Naive thymus-derived CD4-positive, alpha-beta T cell (primary cell): ENCODE data around the gene FAM83E. TPM values are rescaled to one million over a fixed set of nuclear protein-coding genes. Genes with fewer than 3 reads are reported as not detected.
A peak's percentile ranks its signal among the peaks of the same experiment; 100 is the strongest.

Experiments
- ATAC-seq: fragments of 150-1000 bp; cut with Tn5 transposase; 2 replicates; pipeline ENCODE4 v1.10.0; 2021; ENCODE audit warnings: mild to moderate bottlenecking, moderate library complexity
- CTCF ChIA-PET: fragments of 350-600 bp; sonication (Branson Sonifier 250); formaldehyde crosslinking; loops from one replicate; lab custom pipeline; 2021; ENCODE audit warnings: antibody characterized with exemption; lab: Charles Lee
- POLR2A ChIA-PET: fragments of 350-600 bp; sonication (Branson Sonifier 250); formaldehyde crosslinking; loops from one replicate; lab custom pipeline; 2021; ENCODE audit warnings: antibody characterized with exemption, inconsistent platforms; lab: Charles Lee
- DNase-seq, 9 donors: peaks; one replicate each; pipeline versions ENCODE4 v3.0.0 to v3.0.0-alpha.2; 2020 to 2022; ENCODE audit warnings: mixed read lengths in 1 of 9
- H3K27ac ChIP-seq: one replicate; pipeline ENCODE4 v1.7.0; 2013; ENCODE audit warnings: mild to moderate bottlenecking, low read depth, low read length, moderate library complexity
- H3K27me3 ChIP-seq, 2 donors: one replicate each; pipeline ENCODE4 v1.7.0; 2013; ENCODE audit warnings: low read length in 2 of 2, mild to moderate bottlenecking in 2 of 2, moderate library complexity in 2 of 2; ENCODE audit not compliant: control insufficient read depth in 2 of 2, insufficient read depth in 2 of 2
- H3K36me3 ChIP-seq, 3 experiments: 1 replicate in 2 of 3; 2 replicates in 1 of 3; pipeline ENCODE4 v1.7.0; 2013; ENCODE audit warnings: low read length in 3 of 3, mild to moderate bottlenecking in 3 of 3, moderate library complexity in 1 of 3; ENCODE audit not compliant: insufficient read depth in 3 of 3, control insufficient read depth in 2 of 3
- H3K4me1 ChIP-seq, 2 donors: one replicate each; pipeline ENCODE4 v1.7.0; 2013; ENCODE audit warnings: low read length in 2 of 2, mild to moderate bottlenecking in 2 of 2, moderate library complexity in 1 of 2; ENCODE audit not compliant: control insufficient read depth in 2 of 2, insufficient read depth in 2 of 2
- H3K4me3 ChIP-seq: 2 replicates; pipeline ENCODE4 v1.7.0; 2013; ENCODE audit warnings: mild to moderate bottlenecking, low read length
- H3K9me3 ChIP-seq, 3 experiments: 1 replicate in 2 of 3; 2 replicates in 1 of 3; pipeline ENCODE4 v1.7.0; 2013; ENCODE audit warnings: low read length in 3 of 3; ENCODE audit not compliant: control insufficient read depth in 2 of 3
- H3K27ac Mint-ChIP-seq, 9 donors: one replicate each; pipeline ENCODE4 v1.8.0; 2020 to 2022; ENCODE audit warnings: mixed read lengths in 9 of 9, mild to moderate bottlenecking in 8 of 9, moderate library complexity in 5 of 9, inconsistent platforms in 2 of 9
- H3K27me3 Mint-ChIP-seq, 5 donors: one replicate each; pipeline ENCODE4 v1.8.0; 2021 to 2022; ENCODE audit warnings: mixed read lengths in 5 of 5, mild to moderate bottlenecking in 1 of 5
- H3K36me3 Mint-ChIP-seq, 5 donors: one replicate each; pipeline ENCODE4 v1.8.0; 2020 to 2022; ENCODE audit warnings: mixed read lengths in 5 of 5, mild to moderate bottlenecking in 3 of 5, inconsistent platforms in 1 of 5
- H3K4me1 Mint-ChIP-seq, 7 donors: one replicate each; pipeline ENCODE4 v1.8.0; 2020 to 2022; ENCODE audit warnings: mixed read lengths in 7 of 7, mild to moderate bottlenecking in 3 of 7, inconsistent platforms in 1 of 7
- H3K4me3 Mint-ChIP-seq, 10 donors: one replicate each; pipeline ENCODE4 v1.8.0; 2020 to 2022; ENCODE audit warnings: mild to moderate bottlenecking in 10 of 10, mixed read lengths in 10 of 10, moderate library complexity in 6 of 10, inconsistent platforms in 2 of 10
- H3K9me3 Mint-ChIP-seq, 11 donors: one replicate each; pipeline ENCODE4 v1.8.0; 2020 to 2022; ENCODE audit warnings: mixed read lengths in 11 of 11, mild to moderate bottlenecking in 4 of 11, inconsistent platforms in 1 of 11, moderate library complexity in 1 of 11
- intact Hi-C, 2 donors: fragments of 100-400 bp; cut with micrococcal nuclease; formaldehyde crosslinking; loops; one replicate each; pipeline ENCODE4 v1.15.1; 2023
- polyA plus RNA-seq, 2 donors: library from polyadenylated mRNA; unstranded; fragments of 300-500 nt; fragmentation: Illumina TruSeq; gene quantifications; one replicate each; pipeline ENCODE4 v1.2.3, GENCODE V29; 2021
- total RNA-seq, 6 experiments: library from RNA in 5 of 6; stranded (reverse) in 5 of 6; gene quantifications; 1 replicate in 5 of 6; 2 replicates in 1 of 6; pipeline ENCODE4 v1.2.3 and lab custom pipeline; 2021 to 2026

FAM83E gene
- total and polyA plus RNA-seq, 7 experiments from 2014 or later = 0.66 to 3.7 (median 2.4) TPM; not detected in 2

DNA sequence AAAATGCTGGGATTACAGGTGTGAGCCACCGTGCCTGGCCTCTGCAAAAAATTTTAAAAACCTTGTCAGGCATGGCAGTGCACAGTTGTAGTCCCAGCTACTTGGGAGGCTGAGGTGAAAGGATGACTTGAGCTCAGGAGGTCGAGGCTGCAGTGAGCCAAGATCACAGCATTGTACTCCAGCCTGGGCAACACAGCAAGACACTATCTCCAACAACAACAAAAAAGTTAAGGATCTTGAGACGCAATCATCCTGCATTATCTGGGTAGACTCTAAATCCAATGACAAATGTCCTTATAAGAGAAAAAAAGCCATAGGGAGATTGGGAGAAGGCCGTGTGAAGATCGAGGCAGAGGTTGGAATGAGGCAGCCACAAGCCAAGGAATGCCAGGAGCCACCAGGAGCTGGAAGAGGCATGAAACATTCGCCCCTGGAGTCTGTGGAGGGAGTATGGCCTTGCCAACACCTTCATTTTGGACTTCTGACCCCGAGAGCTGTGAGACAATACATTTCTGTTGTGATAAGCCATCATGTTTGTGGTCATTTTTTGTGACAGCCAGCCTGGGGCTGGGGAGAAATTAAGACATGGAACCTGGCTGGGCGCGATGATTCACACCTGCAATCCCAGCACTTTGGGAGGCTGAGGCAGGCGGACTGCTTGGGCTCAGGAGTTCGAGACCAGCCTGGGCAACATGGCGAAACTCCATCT, 36.3 kb upstream of the FAM83E start:
- H3K27ac ChIP-seq = no peak overlapping the region
- H3K9me3 ChIP-seq = no peaks in the 10 kb centered on the region
- ATAC-seq (no peak), DNase-seq (no peak)
- no peaks in the 10 kb centered on the region for H3K36me3 Mint-ChIP-seq
- no peaks in the 10 kb centered on the region for H3K9me3 Mint-ChIP-seq
- no peak overlapping the region for H3K4me3 ChIP-seq
- H3K27me3 ChIP-seq = no peaks in the 10 kb centered on the region
- H3K36me3 ChIP-seq = no peaks in the 10 kb centered on the region
- ChIA-PET CTCF (interaction anchor here (0.6 to 2.0 kb wide), 5 partner anchors 10 to 369 kb away, joined by 3 to 6 read pairs (median 3); no protein-coding TSS in a partner anchor), POLR2A (interaction anchor here (0.6 to 1.2 kb wide), 2 partner anchors 74 to 228 kb away, joined by 4 to 7 read pairs; no protein-coding TSS in a partner anchor)
- H3K4me1 Mint-ChIP-seq = peaks cover 16 to 49% (median 31%) of the 10 kb centered on the region in 7 donors
- intact Hi-C loops = no loop called here
- peaks cover 0 to 3% (median 0%) of the 10 kb centered on the region in 5 donors for H3K27me3 Mint-ChIP-seq
- peak overlapping the region in 7 of 9 donors; percentile 27 to 89 (median 64) for H3K27ac Mint-ChIP-seq
- H3K4me3 Mint-ChIP-seq = peak overlapping the region in 1 of 10 donors; percentile 17
- peaks cover 6 to 15% of the 10 kb centered on the region in 2 donors for H3K4me1 ChIP-seq

DNA sequence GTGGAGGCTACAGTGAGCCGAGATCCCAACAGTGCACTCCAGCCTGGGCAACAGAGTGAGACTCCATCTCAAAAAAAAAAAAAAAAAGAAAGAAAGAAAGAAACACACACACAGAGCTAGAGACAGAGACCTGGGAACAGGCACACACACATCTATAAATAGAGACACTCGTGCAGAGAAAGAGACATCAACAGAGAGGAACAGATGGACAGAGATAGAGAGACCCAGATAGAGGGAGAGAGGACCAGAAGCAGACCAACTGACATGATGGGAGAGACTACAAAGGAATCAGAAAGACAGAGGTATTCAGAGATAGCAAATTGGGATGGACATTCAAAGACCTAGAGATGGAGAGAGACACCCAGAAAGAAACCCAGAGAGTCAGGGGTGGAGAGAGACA, 33.3 kb upstream of the FAM83E start:
- Histone ChIP-seq H3K27me3 (no peaks in the 10 kb centered on the region), H3K4me3 (no peak overlapping the region), H3K27ac (peak overlapping the region; percentile 18), H3K9me3 (no peaks in the 10 kb centered on the region), H3K36me3 (no peaks in the 10 kb centered on the region), H3K4me1 (peaks cover 21% of the 10 kb centered on the region in 2 donors)
- Mint-ChIP-seq H3K4me3 (peak overlapping the region in 8 of 10 donors; percentile 1 to 68 (median 58)), H3K36me3 (no peaks in the 10 kb centered on the region), H3K27ac (peak overlapping the region; percentile 77 to 97 (median 93)), H3K9me3 (no peaks in the 10 kb centered on the region), H3K27me3 (peaks cover 0 to 3% (median 0%) of the 10 kb centered on the region in 5 donors), H3K4me1 (peaks cover 29 to 58% (median 43%) of the 10 kb centered on the region in 7 donors)
- ChIA-PET CTCF (interaction anchor here (0.6 to 0.9 kb wide), 2 partner anchors 13 to 322 kb away, joined by 3 read pairs; no protein-coding TSS in a partner anchor), POLR2A (interaction anchor here (1.2 kb wide), 2 partner anchors 48 to 76 kb away, joined by 3 to 4 read pairs; partner anchors contain the start of gene FUT2)
- DNase-seq (no peak), ATAC-seq (no peak)
- intact Hi-C loops = loop anchor here (5.0 kb wide), 2 partner anchors 319 to 439 kb away; partner anchors contain the start of genes FTL (in 1 of the 2) and SNRNP70 (in 1 of the 2)

DNA sequence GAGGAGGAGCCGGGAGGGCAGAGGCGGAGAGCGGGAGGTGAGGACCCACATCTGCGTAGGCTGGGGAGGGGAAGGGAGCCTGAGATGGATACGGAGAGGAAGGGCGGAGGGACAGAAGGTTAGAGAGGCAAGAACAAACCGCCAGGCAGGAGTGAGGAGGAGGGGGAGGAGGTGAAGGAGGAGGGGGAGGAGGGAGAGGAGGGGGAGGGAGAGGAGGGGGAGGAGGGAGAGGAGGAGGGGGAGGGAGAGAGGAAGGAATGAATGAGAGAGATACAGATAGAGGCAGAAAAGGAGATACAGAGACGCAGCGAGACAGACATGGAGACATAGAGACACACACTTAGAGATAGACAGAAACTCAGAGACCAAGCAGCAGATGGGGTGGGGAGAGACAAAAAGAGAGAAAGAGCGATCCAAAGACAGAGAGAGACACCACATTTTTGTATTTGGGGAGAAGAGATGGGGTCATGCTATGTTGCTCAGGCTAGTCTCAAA, 31.9 kb upstream of the FAM83E start:
- ChIA-PET POLR2A (interaction anchor here (0.5 to 3.0 kb wide), 10 partner anchors 10 to 317 kb away, joined by 3 to 36 read pairs (median 8); partner anchors contain the start of genes DBP, RASIP1, RPL18 and SPHK2), CTCF (interaction anchor here (0.6 to 2.2 kb wide), 8 partner anchors 9 to 218 kb away, joined by 3 to 43 read pairs (median 6); no protein-coding TSS in a partner anchor)
- peak overlapping the region; percentile 30 to 99 (median 68) for H3K4me3 Mint-ChIP-seq
- Histone ChIP-seq H3K4me3 (peak overlapping the region; percentile 94), H3K27ac (peak overlapping the region; percentile 79), H3K9me3 (no peaks in the 10 kb centered on the region), H3K4me1 (peaks cover 21% of the 10 kb centered on the region in 2 donors), H3K27me3 (no peaks in the 10 kb centered on the region), H3K36me3 (no peaks in the 10 kb centered on the region)
- peaks cover 0 to 5% (median 0%) of the 10 kb centered on the region in 5 donors for H3K27me3 Mint-ChIP-seq
- intact Hi-C loops = loop anchor here (1.0 to 5.0 kb wide), 19 partner anchors 8 to 441 kb away; partner anchors contain the start of genes FTL (in 2 of the 2), RPL18 (in 1 of the 2), SNRNP70 (in 1 of the 2) and SPHK2 (in 1 of the 2)
- H3K9me3 Mint-ChIP-seq = no peaks in the 10 kb centered on the region
- DNase-seq (no peak), ATAC-seq (no peak)
- H3K36me3 Mint-ChIP-seq = no peaks in the 10 kb centered on the region
- H3K4me1 Mint-ChIP-seq = peaks cover 25 to 58% (median 43%) of the 10 kb centered on the region in 7 donors
- peak overlapping the region; percentile 80 to 97 (median 94) for H3K27ac Mint-ChIP-seq

DNA sequence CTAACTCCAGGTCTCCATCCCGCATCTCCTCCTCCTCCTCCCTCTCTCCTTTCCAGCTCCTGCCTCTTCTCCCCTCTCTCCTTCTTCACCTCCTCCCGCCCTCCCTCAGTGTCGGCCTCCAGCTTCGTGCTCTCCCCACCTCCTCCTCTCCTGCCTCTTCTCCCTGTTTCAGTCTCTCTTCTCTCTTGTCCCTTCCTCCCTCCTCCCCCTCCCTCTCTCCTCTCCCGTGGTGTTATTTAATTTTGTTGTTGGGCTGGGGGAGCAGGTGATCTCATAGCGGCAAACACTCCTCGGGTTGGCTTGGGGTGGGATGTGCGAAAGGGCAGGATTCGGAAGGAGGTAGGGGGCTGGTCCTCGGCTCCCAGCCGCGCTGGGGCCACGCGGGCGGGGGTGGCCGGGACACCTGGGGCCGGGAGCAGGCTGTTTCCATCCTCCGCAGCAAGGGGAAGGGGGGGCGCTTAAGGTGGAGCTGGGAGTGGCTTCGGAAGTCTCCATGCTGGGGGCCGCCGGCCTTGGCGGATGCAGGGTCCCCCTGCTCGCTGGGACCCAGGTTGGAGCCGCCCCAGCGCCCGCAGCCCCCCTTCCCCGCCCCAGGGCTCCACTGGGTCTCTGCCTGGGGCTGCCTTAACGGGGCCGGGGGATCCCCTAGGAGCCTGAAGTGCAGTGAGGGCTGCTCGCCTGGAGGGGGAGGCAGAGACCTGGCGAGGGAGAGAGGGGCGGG, 31.3 kb upstream of the FAM83E start, which contains the start of gene CA11:
TSS of gene CA11 (minus strand) at position 187 of the 721 bp plus-strand sequence. CDS start 555 bp downstream, outside the sequence.
- DNase-seq (peak; percentile 89 to 97 (median 93)), ATAC-seq (peak; percentile 94)
- H3K4me1 Mint-ChIP-seq = peaks cover 25 to 60% (median 44%) of the 10 kb centered on the region in 7 donors
- H3K36me3 Mint-ChIP-seq = no peaks in the 10 kb centered on the region
- intact Hi-C loops = loop anchor here (1.0 to 5.0 kb wide), 19 partner anchors 8 to 441 kb away; partner anchors contain the start of genes FTL (in 2 of the 2), RPL18 (in 1 of the 2), SNRNP70 (in 1 of the 2) and SPHK2 (in 1 of the 2)
- H3K27ac Mint-ChIP-seq = peak within 1 kb of the TSS; percentile 87 to 98 (median 94)
- Histone ChIP-seq H3K4me3 (peak within 1 kb of the TSS; percentile 94), H3K4me1 (peaks cover 21% of the 10 kb centered on the region in 2 donors), H3K36me3 (no peaks in the 10 kb centered on the region), H3K9me3 (no peaks in the 10 kb centered on the region), H3K27ac (peak within 1 kb of the TSS; percentile 79), H3K27me3 (no peaks in the 10 kb centered on the region)
- POLR2A ChIA-PET = interaction anchor here (0.5 to 3.0 kb wide), 19 partner anchors 9 to 1379 kb away, joined by 3 to 36 read pairs (median 4); partner anchors contain the start of genes DBP, GYS1, RASIP1 and RPL18
- H3K27me3 Mint-ChIP-seq = peaks cover 0 to 8% (median 0%) of the 10 kb centered on the region in 5 donors
- CTCF ChIA-PET = interaction anchor here (0.6 to 2.2 kb wide), 15 partner anchors 8 to 218 kb away, joined by 3 to 43 read pairs (median 5); partner anchors contain the start of genes DBP, RPL18 and SPHK2
- peak within 1 kb of the TSS; percentile 86 to 99 (median 94) for H3K4me3 Mint-ChIP-seq
- H3K9me3 Mint-ChIP-seq = no peaks in the 10 kb centered on the region

DNA sequence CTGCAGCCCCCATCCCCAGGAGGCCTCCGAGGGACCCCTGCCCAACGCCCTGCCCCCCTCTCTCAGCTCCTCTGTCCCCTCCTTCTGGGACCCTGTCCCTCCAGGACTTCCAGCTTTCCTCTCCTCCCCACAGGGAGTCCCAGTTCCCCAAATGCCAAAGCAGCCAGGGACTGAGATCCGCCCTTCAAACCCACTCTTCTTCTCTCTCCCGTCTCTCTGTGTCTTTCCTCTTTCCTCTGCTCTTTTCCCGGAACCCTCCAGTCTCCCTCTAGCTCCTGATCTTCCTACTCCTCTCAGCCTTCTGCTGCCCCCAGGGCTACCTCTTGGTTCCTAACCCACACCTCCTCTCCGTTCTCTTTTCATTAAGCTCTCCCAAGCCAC, 30.7 kb upstream of the FAM83E start:
- Mint-ChIP-seq H3K27me3 (peaks cover 0 to 8% (median 0%) of the 10 kb centered on the region in 5 donors), H3K4me1 (peaks cover 24 to 57% (median 41%) of the 10 kb centered on the region in 7 donors), H3K9me3 (no peaks in the 10 kb centered on the region), H3K4me3 (peak overlapping the region; percentile 86 to 99 (median 94)), H3K36me3 (no peaks in the 10 kb centered on the region), H3K27ac (peak overlapping the region; percentile 81 to 98 (median 94))
- Histone ChIP-seq H3K9me3 (no peaks in the 10 kb centered on the region), H3K27me3 (no peaks in the 10 kb centered on the region), H3K36me3 (no peaks in the 10 kb centered on the region), H3K4me3 (peak overlapping the region; percentile 94), H3K4me1 (peaks cover 21% of the 10 kb centered on the region in 2 donors), H3K27ac (peak overlapping the region; percentile 79)
- POLR2A ChIA-PET = interaction anchor here (0.7 to 3.0 kb wide), 24 partner anchors 9 to 1380 kb away, joined by 3 to 36 read pairs (median 4); partner anchors contain the start of genes DBP, GYS1, RPL18 and RUVBL2
- CTCF ChIA-PET = interaction anchor here (0.7 to 2.2 kb wide), 16 partner anchors 9 to 310 kb away, joined by 3 to 43 read pairs (median 5); partner anchors contain the start of genes DBP, RPL18 and SPHK2
- no peak for ATAC-seq
- DNase-seq = no peak
- intact Hi-C loops = loop anchor here (2.0 to 5.0 kb wide), 4 partner anchors 227 to 1231 kb away; partner anchors contain the start of genes AKT1S1 (in 1 of the 2), FTL (in 1 of the 2), PPP1R15A (in 1 of the 2) and SNRNP70 (in 1 of the 2)
